ENCODE results near the gene APOA4. TPM values are rescaled to one million over a fixed set of nuclear protein-coding genes. Genes with fewer than 3 reads are reported as not detected.
A peak's percentile ranks its signal among the peaks of the same experiment; 100 is the strongest.

Gene APOA4
- total and polyA plus RNA-seq, 9 of the 15 experiments (the other 6 are each of a cell fraction or from before 2014, with no cell fraction given), result 0.07 TPM; not detected in 8

GRCh38 chr11:116835791-116836631 is 12.9 kb upstream of the APOA4 start (continued):
- TF ChIP-seq, protein P1, sequence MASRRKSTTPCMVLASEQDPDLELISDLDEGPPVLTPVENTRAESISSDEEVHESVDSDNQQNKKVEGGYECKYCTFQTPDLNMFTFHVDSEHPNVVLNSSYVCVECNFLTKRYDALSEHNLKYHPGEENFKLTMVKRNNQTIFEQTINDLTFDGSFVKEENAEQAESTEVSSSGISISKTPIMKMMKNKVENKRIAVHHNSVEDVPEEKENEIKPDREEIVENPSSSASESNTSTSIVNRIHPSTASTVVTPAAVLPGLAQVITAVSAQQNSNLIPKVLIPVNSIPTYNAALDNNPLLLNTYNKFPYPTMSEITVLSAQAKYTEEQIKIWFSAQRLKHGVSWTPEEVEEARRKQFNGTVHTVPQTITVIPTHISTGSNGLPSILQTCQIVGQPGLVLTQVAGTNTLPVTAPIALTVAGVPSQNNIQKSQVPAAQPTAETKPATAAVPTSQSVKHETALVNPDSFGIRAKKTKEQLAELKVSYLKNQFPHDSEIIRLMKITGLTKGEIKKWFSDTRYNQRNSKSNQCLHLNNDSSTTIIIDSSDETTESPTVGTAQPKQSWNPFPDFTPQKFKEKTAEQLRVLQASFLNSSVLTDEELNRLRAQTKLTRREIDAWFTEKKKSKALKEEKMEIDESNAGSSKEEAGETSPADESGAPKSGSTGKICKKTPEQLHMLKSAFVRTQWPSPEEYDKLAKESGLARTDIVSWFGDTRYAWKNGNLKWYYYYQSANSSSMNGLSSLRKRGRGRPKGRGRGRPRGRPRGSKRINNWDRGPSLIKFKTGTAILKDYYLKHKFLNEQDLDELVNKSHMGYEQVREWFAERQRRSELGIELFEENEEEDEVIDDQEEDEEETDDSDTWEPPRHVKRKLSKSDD (conservative IDR thresholded peaks at IDR 0.05; ENCODE audit: low read length), result no peak
- peak; percentile 74 for TF ChIP-seq SMC3 (conservative IDR thresholded peaks at IDR 0.05; ENCODE audit: insufficient read depth, low read depth, low read length)
- TF ChIP-seq, protein P2, sequence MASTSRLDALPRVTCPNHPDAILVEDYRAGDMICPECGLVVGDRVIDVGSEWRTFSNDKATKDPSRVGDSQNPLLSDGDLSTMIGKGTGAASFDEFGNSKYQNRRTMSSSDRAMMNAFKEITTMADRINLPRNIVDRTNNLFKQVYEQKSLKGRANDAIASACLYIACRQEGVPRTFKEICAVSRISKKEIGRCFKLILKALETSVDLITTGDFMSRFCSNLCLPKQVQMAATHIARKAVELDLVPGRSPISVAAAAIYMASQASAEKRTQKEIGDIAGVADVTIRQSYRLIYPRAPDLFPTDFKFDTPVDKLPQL (IDR thresholded peaks at IDR 0.05; ENCODE audit: extremely low read depth, insufficient read length), result no peak
- TF ChIP-seq, protein P3, sequence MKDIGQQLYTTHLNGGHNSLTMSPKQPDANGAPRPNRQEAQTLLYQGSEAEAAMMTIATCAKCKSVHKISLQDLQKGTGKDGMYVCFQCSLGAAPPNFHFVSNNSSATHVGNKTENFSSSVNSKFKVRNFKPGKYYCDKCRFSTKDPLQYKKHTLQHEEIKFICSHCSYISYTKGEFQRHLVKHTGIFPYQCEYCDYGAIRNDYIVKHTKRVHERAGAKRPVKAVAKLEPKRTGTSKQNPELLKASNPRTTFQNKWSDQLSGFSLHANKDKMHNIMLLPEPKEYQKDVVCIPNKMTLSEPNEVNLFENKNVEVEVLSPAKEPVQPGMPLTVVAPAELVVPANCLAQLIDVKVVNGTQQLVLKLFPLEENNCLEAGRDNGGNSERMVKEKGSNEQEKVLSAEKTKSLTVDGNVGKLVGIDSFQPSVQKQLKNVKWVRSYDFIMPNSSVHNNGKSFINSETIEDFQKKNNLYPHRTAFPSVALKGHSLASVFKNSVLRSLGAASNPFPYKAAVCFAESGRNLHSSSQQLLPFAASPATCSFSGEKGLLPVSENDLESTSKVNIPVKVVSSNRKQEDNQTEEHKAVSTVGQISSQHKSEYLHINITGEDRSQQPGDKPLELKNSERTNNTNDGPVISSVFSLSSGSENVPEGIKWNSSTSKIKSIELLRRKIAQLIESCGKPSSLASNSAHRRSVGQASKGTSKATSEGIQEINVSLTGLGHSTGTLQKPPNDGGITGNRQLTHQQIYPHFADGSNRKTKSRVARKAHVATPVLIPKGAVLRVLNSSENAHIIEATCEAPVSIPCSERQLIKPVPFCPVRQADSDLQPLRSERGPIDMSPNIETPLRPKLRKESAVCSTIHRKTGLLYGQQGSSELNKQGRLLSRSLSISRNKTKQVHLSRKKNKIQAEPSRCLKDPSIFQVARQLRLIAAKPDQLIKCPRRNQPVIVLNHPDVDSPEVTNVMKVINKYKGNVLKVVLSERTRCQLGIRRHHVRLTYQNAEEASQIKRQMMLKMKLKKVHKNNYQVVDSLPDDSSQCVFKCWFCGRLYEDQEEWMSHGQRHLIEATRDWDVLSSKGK (CRISPR knock-in tag; IDR thresholded peaks at IDR 0.05), result no peak
- peak; percentile 93 for TF ChIP-seq CTBP1 (IDR thresholded peaks at IDR 0.05; ENCODE audit: borderline replicate concordance)
- no peak for TF ChIP-seq RBM25 (IDR thresholded peaks at IDR 0.05; ENCODE audit: low read depth, low read length, severe bottlenecking)
- TF ChIP-seq, protein P4, sequence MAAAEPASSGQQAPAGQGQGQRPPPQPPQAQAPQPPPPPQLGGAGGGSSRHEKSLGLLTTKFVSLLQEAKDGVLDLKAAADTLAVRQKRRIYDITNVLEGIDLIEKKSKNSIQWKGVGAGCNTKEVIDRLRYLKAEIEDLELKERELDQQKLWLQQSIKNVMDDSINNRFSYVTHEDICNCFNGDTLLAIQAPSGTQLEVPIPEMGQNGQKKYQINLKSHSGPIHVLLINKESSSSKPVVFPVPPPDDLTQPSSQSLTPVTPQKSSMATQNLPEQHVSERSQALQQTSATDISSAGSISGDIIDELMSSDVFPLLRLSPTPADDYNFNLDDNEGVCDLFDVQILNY (CRISPR knock-in tag; IDR thresholded peaks at IDR 0.05), result no peak
- 0 out of 2 replicates have a peak, but pooled peaks have one; percentile 5 for TF ChIP-seq SREBF1 (IDR thresholded peaks at IDR 0.05; ENCODE audit: borderline replicate concordance, low read depth, low read length)
- TF ChIP-seq ZNF140 (CRISPR knock-in tag; IDR thresholded peaks at IDR 0.05), result no peak
- TF ChIP-seq TAF1 (IDR thresholded peaks at IDR 0.05; ENCODE audit: control insufficient read depth, extremely low read depth, insufficient read depth, low read length, severe bottlenecking), result peak; percentile 23
- no peak for TF ChIP-seq CGGBP1 (CRISPR knock-in tag; IDR thresholded peaks at IDR 0.05)
- TF ChIP-seq ZNF57 (CRISPR knock-in tag; IDR thresholded peaks at IDR 0.05), result no peak
- TF ChIP-seq, protein P5, sequence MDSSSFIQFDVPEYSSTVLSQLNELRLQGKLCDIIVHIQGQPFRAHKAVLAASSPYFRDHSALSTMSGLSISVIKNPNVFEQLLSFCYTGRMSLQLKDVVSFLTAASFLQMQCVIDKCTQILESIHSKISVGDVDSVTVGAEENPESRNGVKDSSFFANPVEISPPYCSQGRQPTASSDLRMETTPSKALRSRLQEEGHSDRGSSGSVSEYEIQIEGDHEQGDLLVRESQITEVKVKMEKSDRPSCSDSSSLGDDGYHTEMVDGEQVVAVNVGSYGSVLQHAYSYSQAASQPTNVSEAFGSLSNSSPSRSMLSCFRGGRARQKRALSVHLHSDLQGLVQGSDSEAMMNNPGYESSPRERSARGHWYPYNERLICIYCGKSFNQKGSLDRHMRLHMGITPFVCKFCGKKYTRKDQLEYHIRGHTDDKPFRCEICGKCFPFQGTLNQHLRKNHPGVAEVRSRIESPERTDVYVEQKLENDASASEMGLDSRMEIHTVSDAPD (CRISPR knock-in tag; IDR thresholded peaks at IDR 0.05), result no peak
- TF ChIP-seq PURB (CRISPR knock-in tag; IDR thresholded peaks at IDR 0.05; ENCODE audit: low read depth), result no peak
